IMR-90 (cell line): Measurements from ENCODE around the gene ZNF695. TPM values are rescaled to one million over a fixed set of nuclear protein-coding genes. Genes with fewer than 3 reads are reported as not detected.

ENCODE experiments used
- ATAC-seq: fragments of 200-7000 bp; cut with Tn5 transposase; 2 replicates; pipeline ENCODE4 v1.9.1; 2020; ENCODE audit warnings: low read depth, mild to moderate bottlenecking, moderate library complexity
- BruUV-seq: library from RNA; stranded (reverse); fragments of 400-500 nt; replicated peaks from 2 replicates; lab custom pipeline; 2021; lab: Mats Ljungman, UMichigan
- CTCF ChIA-PET: fragments of 300-600 bp; formaldehyde crosslinking; extraction: SDS; loops from one replicate; lab custom pipeline; 2021; ENCODE audit warnings: antibody characterized with exemption; lab: Yijun Ruan, JAX
- POLR2A ChIA-PET: fragments of 300-600 bp; sonication (Branson Sonifier 250); formaldehyde crosslinking; loops from one replicate; lab custom pipeline; 2022; ENCODE audit warnings: antibody characterized with exemption; ENCODE audit not compliant: unreplicated experiment; lab: Charles Lee
- DNase-seq: peaks from one replicate; pipeline ENCODE4 v3.0.0; 2013
- H2AFZ ChIP-seq: replicated peaks from 2 replicates; pipeline ENCODE3; 2013; ENCODE audit warnings: low read length, mild to moderate bottlenecking; ENCODE audit not compliant: poor library complexity
- H2AK5ac ChIP-seq: 2 replicates; pipeline ENCODE4 v1.6.1; 2013; ENCODE audit warnings: low read depth, low read length, inconsistent platforms
- H2AK9ac ChIP-seq: replicated peaks from 2 replicates; pipeline ENCODE3; 2013; ENCODE audit warnings: mild to moderate bottlenecking, low read depth, low read length, moderate library complexity; ENCODE audit not compliant: poor library complexity
- H2BK120ac ChIP-seq: 2 replicates; pipeline ENCODE4 v1.6.1; 2013; ENCODE audit warnings: low read depth, low read length, inconsistent platforms
- H2BK15ac ChIP-seq: 3 replicates; pipeline ENCODE4 v1.6.1; 2013; ENCODE audit warnings: low read depth, low read length, inconsistent platforms
- H2BK20ac ChIP-seq: 2 replicates; pipeline ENCODE4 v1.6.1; 2013; ENCODE audit warnings: low read depth, mild to moderate bottlenecking, inconsistent platforms, low read length, moderate library complexity
- H2BK5ac ChIP-seq: 2 replicates; pipeline ENCODE4 v1.6.1; 2013; ENCODE audit warnings: mild to moderate bottlenecking, low read depth, low read length, inconsistent platforms; ENCODE audit not compliant: poor library complexity, severe bottlenecking
- H3K14ac ChIP-seq: replicated peaks from 2 replicates; pipeline ENCODE4 v1.6.1; 2013; ENCODE audit warnings: low read depth, low read length, inconsistent platforms
- H3K18ac ChIP-seq: 2 replicates; pipeline ENCODE4 v1.6.1; 2013; ENCODE audit warnings: low read depth, low read length, control low read depth
- H3K23ac ChIP-seq: 2 replicates; pipeline ENCODE4 v1.6.1; 2013; ENCODE audit warnings: low read depth, low read length, inconsistent platforms
- H3K27ac ChIP-seq: 2 replicates; pipeline ENCODE4 v1.5.1; 2013; ENCODE audit warnings: mild to moderate bottlenecking, control low read depth, low read length; ENCODE audit not compliant: insufficient read depth
- H3K27me3 ChIP-seq: 2 replicates; pipeline ENCODE4 v1.6.1; 2013; ENCODE audit warnings: low read length; ENCODE audit not compliant: control insufficient read depth, insufficient read depth
- H3K36me3 ChIP-seq: 2 replicates; pipeline ENCODE4 v1.6.1; 2013; ENCODE audit warnings: low read length, mixed read lengths; ENCODE audit not compliant: control insufficient read depth, insufficient read depth
- H3K4ac ChIP-seq: 2 replicates; pipeline ENCODE4 v1.6.1; 2013; ENCODE audit warnings: low read depth, low read length, inconsistent platforms
- H3K4me1 ChIP-seq: 2 replicates; pipeline ENCODE4 v1.6.1; 2013; ENCODE audit warnings: low read length, mixed read lengths; ENCODE audit not compliant: control insufficient read depth, insufficient read depth
- H3K4me2 ChIP-seq: 2 replicates; pipeline ENCODE4 v1.6.1; 2013; ENCODE audit warnings: low read depth, mild to moderate bottlenecking, control low read depth, low read length, moderate library complexity
- H3K4me3 ChIP-seq: 2 replicates; pipeline ENCODE4 v1.5.1; 2013; ENCODE audit warnings: low read depth, mild to moderate bottlenecking, control low read depth, low read length, moderate library complexity; ENCODE audit not compliant: insufficient read depth
- H3K56ac ChIP-seq: 2 replicates; pipeline ENCODE4 v1.6.1; 2013; ENCODE audit warnings: low read length, inconsistent platforms; ENCODE audit not compliant: insufficient read depth; ENCODE audit errors: extremely low read depth
- H3K79me1 ChIP-seq, 2 experiments: 2 replicates each; pipeline ENCODE4 v1.6.1; 2013; ENCODE audit warnings: low read length in 2 of 2, inconsistent platforms in 1 of 2, low read depth in 1 of 2
- H3K9ac ChIP-seq: 2 replicates; pipeline ENCODE4 v1.6.1; 2013; ENCODE audit warnings: low read depth, low read length, control low read depth
- H3K9me1 ChIP-seq: 2 replicates; pipeline ENCODE4 v1.6.1; 2013; ENCODE audit warnings: low read length, inconsistent platforms; ENCODE audit not compliant: insufficient read depth
- H3K9me3 ChIP-seq: 2 replicates; pipeline ENCODE4 v1.6.1; 2013; ENCODE audit warnings: low read length; ENCODE audit not compliant: control insufficient read depth, insufficient read depth
- H4K20me1 ChIP-seq: 2 replicates; pipeline ENCODE4 v1.6.1; 2013; ENCODE audit warnings: low read length, inconsistent platforms; ENCODE audit not compliant: insufficient read depth
- H4K5ac ChIP-seq: 2 replicates; pipeline ENCODE4 v1.6.1; 2013; ENCODE audit warnings: mild to moderate bottlenecking, low read depth, low read length, control low read depth
- H4K8ac ChIP-seq, 2 experiments: 2 replicates each; pipeline ENCODE4 v1.6.1; 2013; ENCODE audit warnings: low read depth in 2 of 2, low read length in 2 of 2, control low read depth in 1 of 2, inconsistent platforms in 1 of 2
- H4K91ac ChIP-seq: 2 replicates; pipeline ENCODE4 v1.6.1; 2013; ENCODE audit warnings: low read depth, low read length, inconsistent platforms; ENCODE audit not compliant: insufficient read depth
- BHLHE40 ChIP-seq: fragments of 150-350 bp; IDR thresholded peaks from 2 replicates; pipeline ENCODE4 v1.6.1; 2016; ENCODE audit warnings: mild to moderate bottlenecking, low read depth, low read length
- CEBPB ChIP-seq: IDR thresholded peaks from 2 replicates; pipeline ENCODE4 v1.6.1; 2012; ENCODE audit warnings: low read depth, low read length, improper control_type of control experiment
- CHD1 ChIP-seq: IDR thresholded peaks from 2 replicates; pipeline ENCODE4 v1.6.1; 2012; ENCODE audit warnings: low read depth, low read length, improper control_type of control experiment
- FOS ChIP-seq: fragments of 150-350 bp; IDR thresholded peaks from 2 replicates; pipeline ENCODE4 v1.6.1; 2016; ENCODE audit warnings: low read depth, low read length
- MAFK ChIP-seq: IDR thresholded peaks from 2 replicates; pipeline ENCODE4 v1.6.1; 2012; ENCODE audit warnings: low read depth, low read length, improper control_type of control experiment
- MAZ ChIP-seq: IDR thresholded peaks from 2 replicates; pipeline ENCODE4 v1.6.1; 2012; ENCODE audit warnings: low read depth, mild to moderate bottlenecking, low read length, improper control_type of control experiment, moderate library complexity, borderline replicate concordance
- MXI1 ChIP-seq: IDR thresholded peaks from 2 replicates; pipeline ENCODE4 v1.6.1; 2012; ENCODE audit warnings: low read depth, mild to moderate bottlenecking, low read length, moderate library complexity, borderline replicate concordance
- NFE2L2 ChIP-seq: fragments of 150-350 bp; IDR thresholded peaks from 2 replicates; pipeline ENCODE4 v1.6.1; 2016; ENCODE audit warnings: low read depth, mild to moderate bottlenecking, low read length
- POLR2A ChIP-seq: IDR thresholded peaks from 2 replicates; pipeline ENCODE4 v1.6.1; 2012; ENCODE audit warnings: mild to moderate bottlenecking, low read depth, low read length
- RAD21 ChIP-seq: IDR thresholded peaks from 2 replicates; pipeline ENCODE4 v1.6.1; 2012; ENCODE audit warnings: low read length, improper control_type of control experiment
- RCOR1 ChIP-seq: IDR thresholded peaks from 2 replicates; pipeline ENCODE4 v1.6.1; 2012; ENCODE audit warnings: mild to moderate bottlenecking, low read length, improper control_type of control experiment; ENCODE audit not compliant: insufficient replicate concordance
- RFX5 ChIP-seq: IDR thresholded peaks from 2 replicates; pipeline ENCODE4 v1.8.0; 2012; ENCODE audit warnings: low read depth, mild to moderate bottlenecking, low read length, moderate library complexity
- SMC3 ChIP-seq: fragments of 150-350 bp; IDR thresholded peaks from 2 replicates; pipeline ENCODE4 v1.6.1; 2016; ENCODE audit warnings: low read depth, mild to moderate bottlenecking, antibody characterized with exemption, low read length, moderate library complexity
- WGBS, 2 experiments: methylation state at CpG; one replicate each; pipeline versions ENCODE4 v1.1.5 to v1.1.7; 2013; ENCODE audit warnings: missing lambda C conversion rate in 2 of 2; ENCODE audit not compliant: insufficient read length in 1 of 2; ENCODE audit errors: extremely low coverage in 2 of 2; 5-methylcytosine and 5-hydroxymethylcytosine counted together
- dilution Hi-C: fragments of 300-500 bp; cut with HindIII; formaldehyde crosslinking; loops from one replicate; pipeline ENCODE4 v1.14.3; 2018; ENCODE audit warnings: low sequenced_read_pairs; ENCODE audit not compliant: unreplicated experiment
- in situ Hi-C: fragments of 300-500 bp; cut with MboI; formaldehyde crosslinking; loops from 3 replicates; pipeline ENCODE4 v1.14.3; 2019; ENCODE audit warnings: low sequenced_read_pairs, inconsistent platforms, mixed read lengths
- intact Hi-C: fragments of 100-400 bp; cut with micrococcal nuclease; formaldehyde crosslinking; loops from 2 replicates; pipeline ENCODE4 v1.10.0; 2022
- polyA plus RNA-seq, 3 experiments: library from polyadenylated mRNA; depleted of rRNA; stranded (reverse); fragments of >200 nt; gene quantifications; 2 replicates each; pipeline ENCODE4 v1.2.3, GENCODE V29; 2012; ENCODE audit warnings: low replicate concordance in 1 of 3
- total RNA-seq: library from RNA; depleted of rRNA; stranded (reverse); fragments of >200 nt; gene quantifications from 2 replicates; pipeline ENCODE4 v1.2.3, GENCODE V29; 2012
- TF ChIP-seq, protein P1 (sequence below): fragments of 150-350 bp; IDR thresholded peaks from 2 replicates; pipeline ENCODE4 v1.6.1; 2017; ENCODE audit warnings: mild to moderate bottlenecking, antibody characterized with exemption, low read length, low read depth
- TF ChIP-seq, protein P2 (sequence below): conservative IDR thresholded peaks from 2 replicates; pipeline ENCODE4 v1.5.1; 2012; ENCODE audit warnings: mild to moderate bottlenecking, low read depth, low read length, improper control_type of control experiment
- TF ChIP-seq, protein P3 (sequence below): fragments of 150-350 bp; IDR thresholded peaks from 2 replicates; pipeline ENCODE4 v1.6.1; 2016; ENCODE audit warnings: low read depth, mild to moderate bottlenecking, low read length, moderate library complexity, borderline replicate concordance

The ZNF695 gene
- total and polyA plus RNA-seq, 2 of the 4 experiments (the other 2 are of a cell fraction): 0.54 to 0.75 TPM

DNA sequence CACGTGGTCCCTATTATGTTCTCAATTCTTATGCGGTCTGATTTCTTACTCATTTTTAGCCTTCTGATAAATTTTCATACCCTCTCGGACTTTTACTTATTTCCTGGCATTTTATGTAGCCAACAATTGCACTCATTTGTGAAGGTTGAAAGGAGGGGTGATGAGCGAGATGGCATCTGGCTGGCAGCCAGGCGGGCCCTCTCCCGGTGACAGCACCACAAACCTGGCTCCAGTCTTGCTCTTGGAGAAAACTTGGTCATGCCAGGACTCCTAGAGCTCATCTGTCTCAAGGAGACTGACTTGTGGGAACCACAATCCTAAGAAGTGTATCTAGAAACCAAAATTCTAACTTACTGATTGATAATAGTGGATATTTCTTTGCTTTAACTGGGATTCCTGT is 61.5 kb downstream of the ZNF695 start:
- Histone ChIP-seq H3K14ac (no peak overlapping the region), H2AFZ (no peak overlapping the region), H3K27me3 (no peaks in the 10 kb centered on the region), H3K36me3 (no peaks in the 10 kb centered on the region), H4K5ac (no peak overlapping the region), H3K23ac (no peak overlapping the region), H3K4ac (no peak overlapping the region), H3K56ac (no peak overlapping the region), H2BK120ac (no peak overlapping the region), H3K4me3 (no peak overlapping the region), H2AK9ac (no peak overlapping the region), H3K4me2 (no peak overlapping the region), H3K9ac (no peak overlapping the region), H2BK20ac (no peak overlapping the region), H3K79me1 (no peaks in the 10 kb centered on the region), H4K8ac (no peak overlapping the region), H3K9me3 (no peaks in the 10 kb centered on the region), H3K9me1 (no peaks in the 10 kb centered on the region), H2BK15ac (no peak overlapping the region), H4K91ac (no peak overlapping the region), H2AK5ac (no peak overlapping the region), H2BK5ac (no peak overlapping the region), H3K18ac (no peak overlapping the region), H3K4me1 (no peaks in the 10 kb centered on the region), H3K27ac (no peak overlapping the region), H4K20me1 (no peaks in the 10 kb centered on the region)
- WGBS, 2 experiments: 88% methylated on average over 2 of the region's 6 CpGs; no CpG with 5 or more reads in 1 of the 2 experiments
- in situ Hi-C loops: no loop called here
- no peak for TF ChIP-seq FOS
- no peak for TF ChIP-seq BHLHE40
- no peak for TF ChIP-seq MXI1
- TF ChIP-seq, protein P1, sequence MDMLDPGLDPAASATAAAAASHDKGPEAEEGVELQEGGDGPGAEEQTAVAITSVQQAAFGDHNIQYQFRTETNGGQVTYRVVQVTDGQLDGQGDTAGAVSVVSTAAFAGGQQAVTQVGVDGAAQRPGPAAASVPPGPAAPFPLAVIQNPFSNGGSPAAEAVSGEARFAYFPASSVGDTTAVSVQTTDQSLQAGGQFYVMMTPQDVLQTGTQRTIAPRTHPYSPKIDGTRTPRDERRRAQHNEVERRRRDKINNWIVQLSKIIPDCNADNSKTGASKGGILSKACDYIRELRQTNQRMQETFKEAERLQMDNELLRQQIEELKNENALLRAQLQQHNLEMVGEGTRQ: no peak
- no peak for TF ChIP-seq RFX5
- TF ChIP-seq, protein P2, sequence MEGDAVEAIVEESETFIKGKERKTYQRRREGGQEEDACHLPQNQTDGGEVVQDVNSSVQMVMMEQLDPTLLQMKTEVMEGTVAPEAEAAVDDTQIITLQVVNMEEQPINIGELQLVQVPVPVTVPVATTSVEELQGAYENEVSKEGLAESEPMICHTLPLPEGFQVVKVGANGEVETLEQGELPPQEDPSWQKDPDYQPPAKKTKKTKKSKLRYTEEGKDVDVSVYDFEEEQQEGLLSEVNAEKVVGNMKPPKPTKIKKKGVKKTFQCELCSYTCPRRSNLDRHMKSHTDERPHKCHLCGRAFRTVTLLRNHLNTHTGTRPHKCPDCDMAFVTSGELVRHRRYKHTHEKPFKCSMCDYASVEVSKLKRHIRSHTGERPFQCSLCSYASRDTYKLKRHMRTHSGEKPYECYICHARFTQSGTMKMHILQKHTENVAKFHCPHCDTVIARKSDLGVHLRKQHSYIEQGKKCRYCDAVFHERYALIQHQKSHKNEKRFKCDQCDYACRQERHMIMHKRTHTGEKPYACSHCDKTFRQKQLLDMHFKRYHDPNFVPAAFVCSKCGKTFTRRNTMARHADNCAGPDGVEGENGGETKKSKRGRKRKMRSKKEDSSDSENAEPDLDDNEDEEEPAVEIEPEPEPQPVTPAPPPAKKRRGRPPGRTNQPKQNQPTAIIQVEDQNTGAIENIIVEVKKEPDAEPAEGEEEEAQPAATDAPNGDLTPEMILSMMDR: no peak
- no peak for TF ChIP-seq MAZ
- no peak for TF ChIP-seq CHD1
- no peak for TF ChIP-seq RAD21
- no peak for TF ChIP-seq MAFK
- no peak for TF ChIP-seq SMC3
- TF ChIP-seq, protein P3, sequence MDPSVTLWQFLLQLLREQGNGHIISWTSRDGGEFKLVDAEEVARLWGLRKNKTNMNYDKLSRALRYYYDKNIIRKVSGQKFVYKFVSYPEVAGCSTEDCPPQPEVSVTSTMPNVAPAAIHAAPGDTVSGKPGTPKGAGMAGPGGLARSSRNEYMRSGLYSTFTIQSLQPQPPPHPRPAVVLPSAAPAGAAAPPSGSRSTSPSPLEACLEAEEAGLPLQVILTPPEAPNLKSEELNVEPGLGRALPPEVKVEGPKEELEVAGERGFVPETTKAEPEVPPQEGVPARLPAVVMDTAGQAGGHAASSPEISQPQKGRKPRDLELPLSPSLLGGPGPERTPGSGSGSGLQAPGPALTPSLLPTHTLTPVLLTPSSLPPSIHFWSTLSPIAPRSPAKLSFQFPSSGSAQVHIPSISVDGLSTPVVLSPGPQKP: no peak
- TF ChIP-seq POLR2A: no peak
- TF ChIP-seq RCOR1: no peak
- no peak for TF ChIP-seq CEBPB
- TF ChIP-seq NFE2L2: no peak
- no TSS peak for BruUV-seq
- POLR2A ChIA-PET: no interaction called here
- ATAC-seq: no peak
- CTCF ChIA-PET: no interaction called here
- intact Hi-C loops: no loop called here
- DNase-seq: no peak
- dilution Hi-C loops: no loop called here
